Pancreas (tissue), 10 donors: ENCODE measurements around the gene PRKCE. TPM values are rescaled to one million over a fixed set of nuclear protein-coding genes. Genes with fewer than 3 reads are reported as not detected.

Source experiments
- ATAC-seq, 4 donors: fragments of 200-7000 bp; cut with Tn5 transposase; one replicate each; pipeline versions ENCODE4 v1.8.0 to v1.9.1; 2020; ENCODE audit warnings: mild to moderate bottlenecking in 4 of 4, moderate library complexity in 4 of 4
- DNase-seq, 6 donors: peaks; one replicate each; pipeline ENCODE4 v3.0.0-alpha.2; 2020
- FAIRE-seq: peaks from 2 replicates; lab custom pipeline; 2012; peaks lifted over from hg19 to GRCh38; lab: Jason Lieb, UNC
- H3K27ac ChIP-seq, 4 donors: fragments of 200-600 bp; sonication (generic); 1 replicate in 3 of 4; 2 replicates in 1 of 4; pipeline versions ENCODE4 v1.5.0 to v1.8.0; 2020
- H3K27me3 ChIP-seq, 4 donors: fragments of 200-600 bp; one replicate each; pipeline ENCODE4 v1.8.0; 2021
- H3K36me3 ChIP-seq, 3 donors: fragments of 200-600 bp; sonication (generic) in 1 of 3; one replicate each; pipeline versions ENCODE4 v1.5.0 to v1.8.0; 2020 to 2021
- H3K4me1 ChIP-seq, 3 donors: fragments of 200-600 bp; one replicate each; pipeline ENCODE4 v1.8.0; 2021
- H3K4me3 ChIP-seq, 4 donors: fragments of 200-600 bp; sonication (generic) in 2 of 4; one replicate each; pipeline versions ENCODE4 v1.5.0 to v1.8.0; 2020 to 2021
- H3K9me3 ChIP-seq, 4 donors: fragments of 200-600 bp; one replicate each; pipeline ENCODE4 v1.8.0; 2021
- CTCF ChIP-seq, 4 donors: fragments of 200-600 bp; sonication (generic) in 3 of 4; IDR thresholded peaks; one replicate each; pipeline versions ENCODE4 v1.5.0 to v1.8.0; 2021; ENCODE audit warnings: antibody characterized with exemption in 4 of 4
- WGBS, 2 donors: extraction: QIAGEN DNeasy Blood & Tissue Kit; methylation state at CpG; one replicate each; pipeline ENCODE4 v1.1.7; 2013; 5-methylcytosine and 5-hydroxymethylcytosine counted together
- intact Hi-C, 3 donors: fragments of 100-400 bp; cut with DNase I; formaldehyde crosslinking; loops; one replicate each; pipeline versions ENCODE4 v1.11.1 to v1.14.2; 2022
- polyA plus RNA-seq, 2 donors: library from polyadenylated mRNA; stranded (reverse); fragments of 200-250 nt; gene quantifications; one replicate each; pipeline ENCODE4 v1.2.3, GENCODE V29; 2013
- total RNA-seq, 6 donors: library from RNA; stranded (reverse); fragmentation: NEBNext Ultra II Directional in 4 of 6; extraction: Animal tissue kit (Norgen Biotek cat#: 25700) in 4 of 6; gene quantifications; one replicate each; pipeline versions ENCODE4 v1.2.1 to v1.2.4, GENCODE V29; 2021 to 2023
- donor health status: healthy with polysubstance abuse.
- donor health status: DM: no; HTN: no; CAD: no; lungs with moderate emphysema.
- donor health status: DM: no; HTN: no; CAD: no.
- donor health status: control.
- donor health status: control.
- donor health status: Bipolar disorder and iron deficiency.
- donor health status: DM: yes; HTN: yes; CAD: no.
- donor health status: DM: no; HTN: no; CAD: no.
- donor health status: DM: no; HTN: no; CAD: no.
- donor health status: DM: yes; HTN: yes; CAD: no.

The PRKCE gene
- total and polyA plus RNA-seq, 8 donors: 4.0 to 19.4 (median 10.0) TPM

GRCh38 chr2:45724335-45724734, 72.9 kb downstream of the PRKCE start:
- no peaks in the 10 kb centered on the region for H3K36me3 ChIP-seq
- no peak for TF ChIP-seq CTCF (IDR thresholded peaks at IDR 0.05)

GRCh38 chr2:45725731-45726130, 74.3 kb downstream of the PRKCE start:
- FAIRE-seq (no peak), DNase-seq (no peak), ATAC-seq (no peak)
- Histone ChIP-seq H3K27ac (no peak overlapping the region), H3K9me3 (no peaks in the 10 kb centered on the region), H3K4me1 (no peaks in the 10 kb centered on the region), H3K4me3 (no peak overlapping the region), H3K36me3 (no peaks in the 10 kb centered on the region), H3K27me3 (no peaks in the 10 kb centered on the region)
- intact Hi-C loops: no loop called here
- 94 to 96% methylated on average over 8 of the region's 8 CpGs for WGBS, 2 donors
- TF ChIP-seq CTCF (IDR thresholded peaks at IDR 0.05): no peak

More at GRCh38 chr2:45724335-45724734, 72.9 kb downstream of the PRKCE start:
- intact Hi-C loops: no loop called here
- no peaks in the 10 kb centered on the region for H3K9me3 ChIP-seq
- no peak for ATAC-seq
- H3K4me1 ChIP-seq: no peaks in the 10 kb centered on the region
- no peaks in the 10 kb centered on the region for H3K27me3 ChIP-seq
- 65 to 67% methylated on average over 2 of the region's 2 CpGs for WGBS, 2 donors
- no peak overlapping the region for H3K4me3 ChIP-seq
- DNase-seq: no peak
- no peak for FAIRE-seq
- no peak overlapping the region for H3K27ac ChIP-seq

GRCh38 chr2:45726188-45726587, 74.7 kb downstream of the PRKCE start:
- Histone ChIP-seq H3K36me3 (no peaks in the 10 kb centered on the region), H3K9me3 (no peaks in the 10 kb centered on the region), H3K4me3 (no peak overlapping the region), H3K27ac (no peak overlapping the region), H3K4me1 (no peaks in the 10 kb centered on the region), H3K27me3 (no peaks in the 10 kb centered on the region)
- FAIRE-seq (no peak), DNase-seq (no peak), ATAC-seq (no peak)
- intact Hi-C loops: no loop called here
- 22 to 26% methylated on average over 4 of the region's 4 CpGs for WGBS, 2 donors
- no peak for TF ChIP-seq CTCF (IDR thresholded peaks at IDR 0.05)

GRCh38 chr2:45728458-45728942, 77.0 kb downstream of the PRKCE start:
- DNase-seq (no peak), FAIRE-seq (no peak), ATAC-seq (no peak)
- Histone ChIP-seq H3K4me1 (no peaks in the 10 kb centered on the region), H3K9me3 (no peaks in the 10 kb centered on the region), H3K36me3 (no peaks in the 10 kb centered on the region), H3K27ac (no peak overlapping the region), H3K27me3 (no peaks in the 10 kb centered on the region), H3K4me3 (no peak overlapping the region)
- no peak for TF ChIP-seq CTCF (IDR thresholded peaks at IDR 0.05)
- 93 to 96% methylated on average over 4 of the region's 4 CpGs for WGBS, 2 donors
- intact Hi-C loops: no loop called here

- H3K27me3 ChIP-seq: no peaks in the 10 kb centered on the region
- H3K36me3 ChIP-seq: no peaks in the 10 kb centered on the region
- no peak for DNase-seq
- intact Hi-C loops: no loop called here
- no peak for FAIRE-seq
- H3K4me3 ChIP-seq: no peak overlapping the region
- peak in 2 of 4 donors; percentile 13 to 34 for TF ChIP-seq CTCF (IDR thresholded peaks at IDR 0.05)
- H3K4me1 ChIP-seq: no peaks in the 10 kb centered on the region
- H3K9me3 ChIP-seq: no peaks in the 10 kb centered on the region
- H3K27ac ChIP-seq: no peak overlapping the region
- 82 to 89% methylated on average over 8 of the region's 8 CpGs for WGBS, 2 donors
- peak in 3 of 4 donors; percentile 48 to 84 (median 73) for ATAC-seq
Observed at GRCh38 chr2:45729753-45730512, 78.5 kb downstream of the PRKCE start.
